Caco-2 (cell line): ENCODE results near the gene SUB1. TPM values are rescaled to one million over a fixed set of nuclear protein-coding genes. Genes with fewer than 3 reads are reported as not detected.

Experiments used
- BruUV-seq: library from RNA; stranded (reverse); fragments of 400-500 nt; replicated peaks from 2 replicates; lab custom pipeline; 2021; lab: Mats Ljungman, UMichigan
- CTCF ChIA-PET: fragments of 300-600 bp; sonication (Branson Sonifier 250); formaldehyde crosslinking; loops from one replicate; lab custom pipeline; 2022; ENCODE audit warnings: antibody characterized with exemption; lab: Charles Lee
- POLR2A ChIA-PET: fragments of 300-600 bp; sonication (Branson Sonifier 250); formaldehyde crosslinking; loops from one replicate; lab custom pipeline; 2022; ENCODE audit warnings: antibody characterized with exemption; lab: Charles Lee
- DNase-seq, 2 experiments: peaks; one replicate each; pipeline versions ENCODE4 v3.0.0 to v3.0.0-alpha.2; 2020 to 2022
- H3K27me3 ChIP-seq: replicated peaks from 2 replicates; pipeline ENCODE4 v1.6.0; 2011; ENCODE audit warnings: low read length; ENCODE audit not compliant: control insufficient read depth, insufficient read depth
- H3K36me3 ChIP-seq: 2 replicates; pipeline ENCODE4 v1.5.1; 2011; ENCODE audit warnings: low read length; ENCODE audit not compliant: control insufficient read depth, insufficient read depth
- H3K4me1 ChIP-seq: fragments of 250-450 bp; sonication (Bioruptor Pico); 2 replicates; pipeline ENCODE4 v1.5.1; 2020; ENCODE audit warnings: mild to moderate bottlenecking
- H3K4me3 ChIP-seq: 2 replicates; pipeline ENCODE4 v1.5.1; 2011; ENCODE audit warnings: low read depth, mild to moderate bottlenecking, control low read depth, low read length
- H3K9me3 ChIP-seq: fragments of 250-450 bp; sonication (Bioruptor Pico); 2 replicates; pipeline ENCODE4 v1.5.1; 2020; ENCODE audit warnings: mild to moderate bottlenecking, moderate library complexity
- H3K27ac Mint-ChIP-seq: one replicate; pipeline ENCODE4 v1.8.0; 2022; ENCODE audit warnings: mixed read lengths; ENCODE audit not compliant: unreplicated experiment
- H3K27me3 Mint-ChIP-seq: one replicate; pipeline ENCODE4 v1.8.0; 2022; ENCODE audit warnings: mixed read lengths; ENCODE audit not compliant: insufficient read depth, unreplicated experiment
- H3K36me3 Mint-ChIP-seq: one replicate; pipeline ENCODE4 v1.8.0; 2022; ENCODE audit warnings: mild to moderate bottlenecking, mixed read lengths; ENCODE audit not compliant: insufficient read depth, unreplicated experiment
- H3K4me1 Mint-ChIP-seq: one replicate; pipeline ENCODE4 v1.8.0; 2022; ENCODE audit warnings: low read depth, mixed read lengths; ENCODE audit not compliant: unreplicated experiment
- H3K4me3 Mint-ChIP-seq: one replicate; pipeline ENCODE4 v1.8.0; 2022; ENCODE audit warnings: mild to moderate bottlenecking, moderate library complexity, mixed read lengths; ENCODE audit not compliant: unreplicated experiment
- H3K9me3 Mint-ChIP-seq: one replicate; pipeline ENCODE4 v1.8.0; 2022; ENCODE audit warnings: mixed read lengths; ENCODE audit not compliant: unreplicated experiment
- CTCF ChIP-seq, 2 experiments: fragments of 200-600 bp in 1 of 2; IDR thresholded peaks; 1 replicate in 1 of 2; 2 replicates in 1 of 2; pipeline versions ENCODE4 v1.5.1 to v1.8.0; 2011 to 2022; ENCODE audit warnings: antibody characterized with exemption in 1 of 2, control low read depth in 1 of 2, inconsistent platforms in 1 of 2, low read depth in 1 of 2, low read length in 1 of 2, mild to moderate bottlenecking in 1 of 2, moderate library complexity in 1 of 2; ENCODE audit not compliant: insufficient read depth in 1 of 2, severe bottlenecking in 1 of 2, unreplicated experiment in 1 of 2
- intact Hi-C: fragments of 100-400 bp; cut with micrococcal nuclease; formaldehyde crosslinking; loops from one replicate; pipeline ENCODE4 v1.10.0; 2022; ENCODE audit not compliant: unreplicated experiment
- total RNA-seq: library from RNA; stranded (reverse); gene quantifications from 2 replicates; pipeline ENCODE4 v1.2.3, GENCODE V29; 2022

Gene SUB1
- total RNA-seq, 1 experiment from 2014 or later, result 281 TPM

DNA sequence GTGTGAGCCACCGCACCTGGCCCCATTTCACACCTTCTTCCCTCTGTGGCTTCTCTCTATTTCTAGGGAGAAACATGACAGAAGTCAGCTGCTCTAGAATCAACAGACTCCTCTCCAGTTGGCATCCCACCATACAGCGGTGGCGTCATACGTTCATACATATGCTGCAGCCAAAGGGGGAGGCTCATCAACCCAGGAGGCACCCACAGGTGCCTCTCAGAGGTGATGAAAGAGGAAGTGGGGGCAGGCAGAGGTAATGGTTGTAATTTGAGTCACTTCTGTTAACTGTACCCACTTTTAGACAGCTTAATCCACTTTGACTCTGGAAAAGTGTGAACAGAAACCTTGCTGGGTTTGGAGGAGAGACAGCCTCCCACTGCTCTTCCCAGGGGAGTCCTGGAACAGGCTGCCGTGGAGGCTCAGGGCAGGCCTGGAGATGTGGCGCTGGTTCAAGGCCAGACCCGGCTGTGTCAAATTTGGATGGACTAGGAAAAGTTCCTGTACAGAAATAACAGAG lies 47.3 kb upstream of the SUB1 start:
- H3K36me3 ChIP-seq, result no peaks in the 10 kb centered on the region
- H3K36me3 Mint-ChIP-seq, result no peaks in the 10 kb centered on the region
- no peak overlapping the region for H3K27ac Mint-ChIP-seq
- no peak for TF ChIP-seq CTCF (IDR thresholded peaks at IDR 0.05; ENCODE audit: insufficient read depth in 1 of 2, low read depth in 1 of 2, low read length in 1 of 2, severe bottlenecking in 1 of 2, unreplicated experiment in 1 of 2)
- intact Hi-C loops, result no loop called here
- no peaks in the 10 kb centered on the region for H3K9me3 ChIP-seq
- no peak overlapping the region for H3K4me3 Mint-ChIP-seq
- no TSS peak for BruUV-seq
- H3K9me3 Mint-ChIP-seq, result no peaks in the 10 kb centered on the region
- H3K4me3 ChIP-seq, result no peak overlapping the region
- no peaks in the 10 kb centered on the region for H3K27me3 ChIP-seq
- no peaks in the 10 kb centered on the region for H3K4me1 ChIP-seq
- DNase-seq, result no peak
- H3K4me1 Mint-ChIP-seq, result peaks cover 11% of the 10 kb centered on the region
- CTCF ChIA-PET, result interaction anchor here (0.9 kb wide), 1 partner anchor 52 kb away, joined by 3 read pairs; no protein-coding TSS in a partner anchor
- H3K27me3 Mint-ChIP-seq, result no peaks in the 10 kb centered on the region
- POLR2A ChIA-PET, result no interaction called here

DNA sequence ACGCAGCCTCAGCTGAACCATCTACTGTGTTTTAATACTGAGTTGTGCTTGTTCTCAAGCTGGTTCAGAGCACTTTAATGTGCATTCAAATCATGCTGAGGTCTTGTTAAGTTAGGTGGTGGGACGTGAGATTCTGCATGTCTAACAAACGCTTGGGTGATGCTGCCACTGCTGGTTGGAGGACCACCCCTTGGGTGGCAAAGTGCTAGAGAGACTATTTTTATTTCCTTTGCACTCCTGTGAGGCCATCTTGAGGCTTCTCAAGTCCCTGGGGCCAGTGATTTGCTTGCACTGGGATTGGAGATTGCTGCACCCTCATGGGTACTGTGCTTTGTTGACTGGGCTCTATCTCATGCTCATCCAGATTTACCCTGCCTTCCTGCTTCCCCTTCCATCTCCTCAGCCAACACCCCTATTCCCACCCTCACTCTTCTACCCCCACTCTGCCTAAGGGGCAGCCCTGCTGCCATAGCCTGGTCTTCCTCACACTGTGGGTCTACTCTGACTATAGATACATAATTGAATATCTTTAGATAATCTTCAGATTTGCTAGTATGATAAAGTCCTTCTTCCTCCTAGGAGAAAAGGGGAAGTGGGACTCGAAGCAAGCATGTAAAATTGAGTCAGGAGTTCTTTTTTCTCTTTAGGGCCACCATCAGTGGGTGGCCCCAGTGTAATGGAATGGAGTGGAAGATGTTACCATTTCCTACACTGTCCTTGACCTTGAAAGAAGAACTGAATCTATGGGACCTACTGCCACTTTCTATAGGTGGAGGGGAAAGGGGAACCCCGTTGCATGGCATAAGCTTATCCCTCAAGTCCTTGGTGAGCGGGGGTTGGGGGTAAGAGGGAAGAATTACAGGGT lies 45.1 kb upstream of the SUB1 start:
- H3K4me1 ChIP-seq, result no peaks in the 10 kb centered on the region
- no peak overlapping the region for H3K4me3 ChIP-seq
- DNase-seq, result no peak
- Mint-ChIP-seq H3K4me1 (peaks cover 11% of the 10 kb centered on the region), H3K9me3 (no peaks in the 10 kb centered on the region), H3K36me3 (no peaks in the 10 kb centered on the region), H3K27ac (no peak overlapping the region), H3K27me3 (no peaks in the 10 kb centered on the region), H3K4me3 (no peak overlapping the region)
- ChIA-PET CTCF (no interaction called here), POLR2A (no interaction called here)
- no peak for TF ChIP-seq CTCF (IDR thresholded peaks at IDR 0.05; ENCODE audit: insufficient read depth in 1 of 2, low read depth in 1 of 2, low read length in 1 of 2, severe bottlenecking in 1 of 2, unreplicated experiment in 1 of 2)
- no peaks in the 10 kb centered on the region for H3K36me3 ChIP-seq
- no peaks in the 10 kb centered on the region for H3K27me3 ChIP-seq
- no peaks in the 10 kb centered on the region for H3K9me3 ChIP-seq
- intact Hi-C loops, result no loop called here
- no TSS peak for BruUV-seq

DNA sequence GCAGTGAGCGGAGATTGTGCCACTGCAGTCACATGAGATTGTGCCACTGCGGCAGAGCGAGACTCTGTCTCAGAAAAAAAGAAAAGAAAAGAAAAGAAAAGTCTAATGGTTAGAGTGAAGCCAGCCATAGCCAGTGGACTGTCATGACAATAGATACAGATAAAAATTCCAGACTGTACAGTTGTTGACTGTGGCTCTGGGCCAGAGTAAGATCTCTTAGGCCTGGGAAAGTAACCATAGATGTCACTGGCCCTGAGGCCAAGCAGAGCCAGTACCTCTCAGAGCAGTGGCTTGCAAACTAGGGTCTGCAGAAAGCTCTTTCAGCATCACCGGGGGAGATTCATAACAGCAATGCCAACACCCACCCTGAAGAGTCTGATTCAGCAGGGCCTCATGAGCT lies 44.1 kb upstream of the SUB1 start:
- no peaks in the 10 kb centered on the region for H3K9me3 Mint-ChIP-seq
- CTCF ChIA-PET, result no interaction called here
- peaks cover 11% of the 10 kb centered on the region for H3K4me1 Mint-ChIP-seq
- no peaks in the 10 kb centered on the region for H3K36me3 Mint-ChIP-seq
- no peak overlapping the region for H3K4me3 Mint-ChIP-seq
- Histone ChIP-seq H3K4me1 (no peaks in the 10 kb centered on the region), H3K9me3 (no peaks in the 10 kb centered on the region), H3K4me3 (no peak overlapping the region), H3K27me3 (no peaks in the 10 kb centered on the region), H3K36me3 (no peaks in the 10 kb centered on the region)
- intact Hi-C loops, result no loop called here
- DNase-seq, result no peak
- H3K27ac Mint-ChIP-seq, result no peak overlapping the region
- TF ChIP-seq CTCF (IDR thresholded peaks at IDR 0.05; ENCODE audit: insufficient read depth in 1 of 2, low read depth in 1 of 2, low read length in 1 of 2, severe bottlenecking in 1 of 2, unreplicated experiment in 1 of 2), result no peak
- no TSS peak for BruUV-seq
- H3K27me3 Mint-ChIP-seq, result no peaks in the 10 kb centered on the region
- POLR2A ChIA-PET, result no interaction called here
